Prostate gland (tissue), 2 donors: ENCODE results near the gene TSPAN14.

Experiments
- POLR2A ChIP-seq: fragments of 450-650 bp; IDR thresholded peaks from one replicate; pipeline ENCODE4 v1.6.1; 2016; ENCODE audit warnings: antibody characterized with exemption, mild to moderate bottlenecking
- TF ChIP-seq, protein P1 (sequence below), 4 experiments: fragments of 200-600 bp in 2 of 4; fragments of 450-650 bp in 2 of 4; sonication (generic) in 2 of 4; IDR thresholded peaks; 1 replicate in 3 of 4; 2 replicates in 1 of 4; pipeline ENCODE4 v1.5.1; 2016 to 2019; ENCODE audit warnings: antibody characterized with exemption in 4 of 4, mild to moderate bottlenecking in 2 of 4, moderate library complexity in 2 of 4

DNA sequence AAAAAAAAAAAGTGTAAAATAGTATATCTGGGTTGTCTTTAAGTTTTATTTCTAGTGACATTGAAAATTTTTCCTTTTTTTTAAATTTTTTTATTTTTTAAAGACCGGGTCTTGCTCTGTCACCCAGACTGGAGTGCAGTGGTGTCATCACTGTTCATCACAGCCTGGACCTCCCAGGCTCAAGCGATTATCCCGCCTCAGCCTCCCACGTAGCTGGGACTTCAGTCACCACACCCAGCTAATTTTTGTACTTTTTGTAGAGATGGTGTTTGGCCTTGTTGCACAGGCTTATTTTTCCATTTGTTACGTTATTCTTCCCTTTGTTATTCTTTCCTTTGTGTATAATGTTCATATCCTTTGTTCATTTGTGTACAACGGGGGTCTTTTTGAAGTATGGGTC lies 30.1 kb downstream of the TSPAN14 start:
- TF ChIP-seq, protein P1, sequence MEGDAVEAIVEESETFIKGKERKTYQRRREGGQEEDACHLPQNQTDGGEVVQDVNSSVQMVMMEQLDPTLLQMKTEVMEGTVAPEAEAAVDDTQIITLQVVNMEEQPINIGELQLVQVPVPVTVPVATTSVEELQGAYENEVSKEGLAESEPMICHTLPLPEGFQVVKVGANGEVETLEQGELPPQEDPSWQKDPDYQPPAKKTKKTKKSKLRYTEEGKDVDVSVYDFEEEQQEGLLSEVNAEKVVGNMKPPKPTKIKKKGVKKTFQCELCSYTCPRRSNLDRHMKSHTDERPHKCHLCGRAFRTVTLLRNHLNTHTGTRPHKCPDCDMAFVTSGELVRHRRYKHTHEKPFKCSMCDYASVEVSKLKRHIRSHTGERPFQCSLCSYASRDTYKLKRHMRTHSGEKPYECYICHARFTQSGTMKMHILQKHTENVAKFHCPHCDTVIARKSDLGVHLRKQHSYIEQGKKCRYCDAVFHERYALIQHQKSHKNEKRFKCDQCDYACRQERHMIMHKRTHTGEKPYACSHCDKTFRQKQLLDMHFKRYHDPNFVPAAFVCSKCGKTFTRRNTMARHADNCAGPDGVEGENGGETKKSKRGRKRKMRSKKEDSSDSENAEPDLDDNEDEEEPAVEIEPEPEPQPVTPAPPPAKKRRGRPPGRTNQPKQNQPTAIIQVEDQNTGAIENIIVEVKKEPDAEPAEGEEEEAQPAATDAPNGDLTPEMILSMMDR (IDR thresholded peaks at IDR 0.05), result no peak
- no peak for TF ChIP-seq POLR2A
